ENCODE results near the gene ATAD5.

GRCh38 chr17:30782206-30782605 is 49.6 kb upstream of the ATAD5 start:
- TF ChIP-seq CTCF (conservative IDR thresholded peaks at IDR 0.05; ENCODE audit: low read depth, low read length) (no peak), EZH2 (IDR thresholded peaks at IDR 0.05; ENCODE audit: low read length, unreplicated experiment) (no peak)
